GM19324 (cell line): Measurements from ENCODE around the gene ACOXL.
A peak's percentile ranks its signal among the peaks of the same experiment; 100 is the strongest.

Experiments used
- ATAC-seq: cut with Tn5 transposase; IDR thresholded peaks from one replicate; pipeline ENCODE4 v1.9.1; 2021; ENCODE audit warnings: mild to moderate bottlenecking, moderate library complexity; ENCODE audit not compliant: unreplicated experiment, low FRiP score

The ACOXL gene

GRCh38 chr2:110718382-110718781 is 14.0 kb upstream of the ACOXL start:
- ATAC-seq: no peak

- no peak for ATAC-seq
Measured at GRCh38 chr2:110718990-110719389, 13.4 kb upstream of the ACOXL start.

GRCh38 chr2:110720547-110720946 is 11.8 kb upstream of the ACOXL start:
- no peak for ATAC-seq

- no peak for ATAC-seq
Measured at GRCh38 chr2:110724820-110725219, 7.6 kb upstream of the ACOXL start.

- ATAC-seq: no peak
Measured at GRCh38 chr2:110725370-110725769, 7.0 kb upstream of the ACOXL start.

- ATAC-seq: no peak
Measured at GRCh38 chr2:110725859-110726258, 6.5 kb upstream of the ACOXL start.

GRCh38 chr2:110726285-110726684 is 6.1 kb upstream of the ACOXL start:
- ATAC-seq: no peak

- no peak for ATAC-seq
Measured at GRCh38 chr2:110727923-110728322, 4.5 kb upstream of the ACOXL start.

GRCh38 chr2:110729106-110729505 is 3.3 kb upstream of the ACOXL start:
- ATAC-seq: no peak

- no peak for ATAC-seq
Measured at GRCh38 chr2:110731064-110731463, 1.3 kb upstream of the ACOXL start.

- ATAC-seq: no peak
Measured at GRCh38 chr2:110735366-110735765, 3.0 kb downstream of the ACOXL start.

- ATAC-seq: no peak
Measured at GRCh38 chr2:110737783-110738182, 5.4 kb downstream of the ACOXL start.

GRCh38 chr2:110740747-110741349 is 8.5 kb downstream of the ACOXL start:
- ATAC-seq: no peak

GRCh38 chr2:110741491-110741980 is 9.2 kb downstream of the ACOXL start:
- no peak for ATAC-seq

GRCh38 chr2:110742412-110742811 is 10.0 kb downstream of the ACOXL start:
- ATAC-seq: no peak

- ATAC-seq: no peak
Measured at GRCh38 chr2:110743600-110743999, 11.2 kb downstream of the ACOXL start.

- ATAC-seq: no peak
Measured at GRCh38 chr2:110744429-110744828, 12.1 kb downstream of the ACOXL start.

- no peak for ATAC-seq
Measured at GRCh38 chr2:110745048-110745447, 12.7 kb downstream of the ACOXL start.

- no peak for ATAC-seq
Measured at GRCh38 chr2:110746586-110747521, 14.5 kb downstream of the ACOXL start.

GRCh38 chr2:110747522-110748488 is 15.4 kb downstream of the ACOXL start:
- no peak for ATAC-seq

GRCh38 chr2:110748489-110748867 is 16.1 kb downstream of the ACOXL start:
- peak; percentile 96 for ATAC-seq
